ENCODE results near the gene ZNF385B.

The ZNF385B gene

DNA sequence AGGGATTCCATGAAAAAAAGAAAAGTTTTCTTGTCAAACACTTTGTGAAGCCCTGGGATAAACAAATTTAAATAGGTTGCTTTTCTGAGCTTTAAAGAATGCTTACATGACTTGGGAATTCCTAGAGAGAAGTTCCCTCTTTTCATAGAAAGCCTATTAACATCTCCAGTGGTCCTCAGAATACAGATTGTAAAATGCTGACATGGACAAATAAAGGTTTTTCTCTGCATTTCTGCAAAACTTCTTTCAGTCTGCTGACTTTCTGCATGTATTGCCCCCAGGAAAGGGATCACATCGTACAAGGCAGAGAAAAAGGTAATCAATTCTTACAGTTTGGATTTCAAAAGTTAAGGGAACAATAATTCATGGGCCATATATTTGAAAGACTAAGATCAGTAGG lies 20.6 kb downstream of the ZNF385B start:
- no peak for TF ChIP-seq CTCF (IDR thresholded peaks at IDR 0.05; ENCODE audit: low read depth, low read length)

DNA sequence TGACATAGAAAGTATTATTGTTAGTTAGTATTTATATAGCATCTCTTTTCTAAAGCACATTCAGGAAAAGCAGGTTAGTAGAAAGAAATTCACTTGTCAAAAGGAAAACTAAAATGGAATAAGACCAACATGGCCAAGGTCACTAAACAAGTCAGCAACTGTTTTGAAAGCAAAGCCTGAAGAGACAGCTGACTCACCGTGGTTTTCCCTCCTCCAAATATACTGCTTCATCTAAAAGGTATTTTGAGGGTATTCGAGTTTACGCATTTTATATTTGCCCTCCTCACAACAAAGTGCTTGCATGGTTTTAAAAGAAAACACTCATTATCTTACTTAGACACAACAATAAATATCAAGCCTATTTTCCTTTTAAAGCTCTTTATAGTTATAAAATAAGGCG lies 24.0 kb downstream of the ZNF385B start:
- no peak for TF ChIP-seq CTCF (IDR thresholded peaks at IDR 0.05; ENCODE audit: low read depth, low read length)

More for the DNA sequence above, 20.6 kb downstream of the ZNF385B start:
- no peak overlapping the region for H3K4me3 ChIP-seq (ENCODE audit: low read depth, low read length)

DNA sequence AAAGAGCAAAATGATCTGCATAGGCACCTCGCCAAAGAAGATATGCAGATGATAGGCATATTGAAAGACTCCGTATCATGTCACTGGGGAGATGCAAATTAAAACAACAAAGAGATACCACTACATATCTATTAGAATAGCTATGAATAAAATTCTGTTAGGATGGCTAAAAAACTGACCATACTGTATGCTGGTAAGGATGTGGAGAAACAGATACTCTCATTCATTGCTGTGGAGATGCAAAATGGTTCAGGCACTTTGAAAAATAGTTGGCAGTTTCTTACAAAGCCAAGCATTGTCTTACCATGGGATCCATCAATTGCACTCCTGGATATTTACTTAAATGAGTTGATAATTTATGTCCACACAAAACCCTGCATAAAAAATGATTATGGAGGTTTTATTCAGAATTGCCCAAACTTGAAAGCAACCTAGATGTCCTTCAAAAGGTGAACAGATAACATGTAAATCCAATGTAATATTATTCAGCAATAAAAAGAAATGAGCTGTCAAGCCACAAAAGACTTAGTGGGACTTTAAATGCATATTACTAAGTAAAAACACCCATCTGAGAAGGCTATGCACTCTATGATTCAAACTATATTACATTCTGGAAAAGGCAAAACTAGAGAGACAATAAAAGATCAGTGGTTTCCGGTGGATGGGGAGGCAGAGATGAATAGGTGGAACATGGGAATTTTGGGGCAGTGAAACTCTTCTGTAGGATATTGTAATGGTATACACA lies 31.2 kb downstream of the ZNF385B start:
- no peak overlapping the region for H3K4me3 ChIP-seq (ENCODE audit: low read depth, low read length)
- no peak for TF ChIP-seq CTCF (IDR thresholded peaks at IDR 0.05; ENCODE audit: low read depth, low read length)

More for the DNA sequence above, 24.0 kb downstream of the ZNF385B start:
- no peak overlapping the region for H3K4me3 ChIP-seq (ENCODE audit: low read depth, low read length)

GRCh38 chr2:179826297-179826696 lies 35.1 kb downstream of the ZNF385B start:
- no peak overlapping the region for H3K4me3 ChIP-seq (ENCODE audit: low read depth, low read length)
- no peak for TF ChIP-seq CTCF (IDR thresholded peaks at IDR 0.05; ENCODE audit: low read depth, low read length)

- no peak for TF ChIP-seq CTCF (IDR thresholded peaks at IDR 0.05; ENCODE audit: low read depth, low read length)
- H3K4me3 ChIP-seq (ENCODE audit: low read depth, low read length) = no peak overlapping the region
Measured at GRCh38 chr2:179825494-179825893, 35.9 kb downstream of the ZNF385B start.

DNA sequence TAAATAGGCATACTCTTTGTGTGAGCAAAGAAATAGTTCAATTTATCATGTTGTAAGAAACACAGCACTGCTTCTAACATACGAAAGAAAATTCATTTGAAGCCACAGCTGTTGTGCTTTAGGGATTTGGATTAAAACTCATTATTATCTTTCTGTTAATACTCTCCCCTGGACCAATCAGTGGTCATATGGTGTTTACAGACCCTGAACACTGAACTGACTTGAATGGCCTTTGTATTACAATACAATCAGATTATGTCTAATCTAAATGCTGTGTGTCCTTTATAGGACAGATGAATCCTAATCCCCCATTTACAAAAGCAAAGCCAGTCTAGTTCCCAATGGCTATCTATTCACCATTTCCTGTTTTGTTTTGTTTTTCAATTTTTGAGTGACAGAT lies 36.5 kb downstream of the ZNF385B start:
- no peak overlapping the region for H3K4me3 ChIP-seq (ENCODE audit: low read depth, low read length)
- TF ChIP-seq CTCF (IDR thresholded peaks at IDR 0.05; ENCODE audit: low read depth, low read length) = no peak

- no peak overlapping the region for H3K4me3 ChIP-seq (ENCODE audit: low read depth, low read length)
- no peak for TF ChIP-seq CTCF (IDR thresholded peaks at IDR 0.05; ENCODE audit: low read depth, low read length)
Measured at GRCh38 chr2:179822540-179822939, 38.9 kb downstream of the ZNF385B start.
